Psoas muscle (tissue), 8 donors: ENCODE data around the gene ENKD1. TPM values are rescaled to one million over a fixed set of nuclear protein-coding genes. Genes with fewer than 3 reads are reported as not detected.
A peak's percentile ranks its signal among the peaks of the same experiment; 100 is the strongest.

Experiments
- ATAC-seq, 4 donors: fragments of 200-7000 bp; cut with Tn5 transposase; one replicate each; pipeline ENCODE4 v1.9.1; 2020; ENCODE audit warnings: moderate library complexity in 3 of 4, mild to moderate bottlenecking in 2 of 4
- DNase-seq, 2 donors: peaks; one replicate each; pipeline ENCODE4 v3.0.0-alpha.2; 2020
- H3K27ac ChIP-seq: fragments of 200-600 bp; one replicate; pipeline ENCODE4 v1.8.0; 2022
- H3K27me3 ChIP-seq, 3 donors: fragments of 200-600 bp in 1 of 3; one replicate each; pipeline versions ENCODE4 v1.6.1 to v1.8.0; 2013 to 2022; ENCODE audit warnings: low read length in 2 of 3, mild to moderate bottlenecking in 2 of 3, moderate library complexity in 1 of 3; ENCODE audit not compliant: insufficient read depth in 3 of 3
- H3K36me3 ChIP-seq, 2 donors: fragments of 200-600 bp in 1 of 2; one replicate each; pipeline versions ENCODE4 v1.6.1 to v1.8.0; 2013 to 2022; ENCODE audit warnings: low read depth in 1 of 2, mild to moderate bottlenecking in 1 of 2, moderate library complexity in 1 of 2; ENCODE audit not compliant: insufficient read depth in 1 of 2
- H3K4me1 ChIP-seq: fragments of 200-600 bp; one replicate; pipeline ENCODE4 v1.8.0; 2022
- H3K4me3 ChIP-seq: fragments of 200-600 bp; one replicate; pipeline ENCODE4 v1.8.0; 2022; ENCODE audit warnings: mild to moderate bottlenecking
- H3K9me3 ChIP-seq: fragments of 200-600 bp; one replicate; pipeline ENCODE4 v1.8.0; 2022
- WGBS, 3 donors: extraction: QIAGEN DNeasy Blood & Tissue Kit; methylation state at CpG; one replicate each; pipeline versions ENCODE4 v1.1.6 to v1.1.7; 2013; 5-methylcytosine and 5-hydroxymethylcytosine counted together
- intact Hi-C, 2 donors: fragments of 100-400 bp; cut with DNase I; formaldehyde crosslinking; loops; one replicate each; pipeline versions ENCODE4 v1.11.0 to v1.14.2; 2022
- polyA plus RNA-seq, 3 donors: library from polyadenylated mRNA; stranded (reverse); fragments of 200-250 nt; gene quantifications; one replicate each; pipeline ENCODE4 v1.2.3, GENCODE V29; 2013
- total RNA-seq, 4 donors: library from RNA; stranded (reverse); fragmentation: NEBNext Ultra II Directional in 2 of 4; extraction: Animal tissue kit (Norgen Biotek cat#: 25700) in 2 of 4; gene quantifications; one replicate each; pipeline versions ENCODE4 v1.2.1 to v1.2.4, GENCODE V29; 2021 to 2023
- TF ChIP-seq, protein P1 (sequence below): fragments of 200-600 bp; IDR thresholded peaks from one replicate; pipeline ENCODE4 v1.8.0; 2022; ENCODE audit warnings: antibody characterized with exemption
- donor health status: healthy with polysubstance abuse.
- donor health status: DM: no; HTN: no; CAD: no; lungs with moderate emphysema.
- donor health status: Bipolar disorder and iron deficiency.
- donor health status: healthy.
- donor health status: DM: yes; HTN: yes; CAD: no.
- donor health status: DM: no; HTN: no; CAD: no.
- donor health status: DM: no; HTN: no; CAD: no.
- donor health status: DM: yes; HTN: yes; CAD: no.

The ENKD1 gene
- total and polyA plus RNA-seq, 7 donors = 6.5 to 20.7 (median 7.6) TPM

- Histone ChIP-seq H3K27ac (no peak overlapping the region), H3K36me3 (peaks cover 0 to 28% of the 10 kb centered on the region in 2 donors), H3K4me3 (no peak overlapping the region), H3K4me1 (peaks cover 30% of the 10 kb centered on the region), H3K27me3 (no peaks in the 10 kb centered on the region), H3K9me3 (no peaks in the 10 kb centered on the region)
- 78 to 80% (median 79%) methylated on average over 22 to 25 of the region's 25 CpGs for WGBS, 3 donors
- intact Hi-C loops = no loop called here
- TF ChIP-seq, protein P1, sequence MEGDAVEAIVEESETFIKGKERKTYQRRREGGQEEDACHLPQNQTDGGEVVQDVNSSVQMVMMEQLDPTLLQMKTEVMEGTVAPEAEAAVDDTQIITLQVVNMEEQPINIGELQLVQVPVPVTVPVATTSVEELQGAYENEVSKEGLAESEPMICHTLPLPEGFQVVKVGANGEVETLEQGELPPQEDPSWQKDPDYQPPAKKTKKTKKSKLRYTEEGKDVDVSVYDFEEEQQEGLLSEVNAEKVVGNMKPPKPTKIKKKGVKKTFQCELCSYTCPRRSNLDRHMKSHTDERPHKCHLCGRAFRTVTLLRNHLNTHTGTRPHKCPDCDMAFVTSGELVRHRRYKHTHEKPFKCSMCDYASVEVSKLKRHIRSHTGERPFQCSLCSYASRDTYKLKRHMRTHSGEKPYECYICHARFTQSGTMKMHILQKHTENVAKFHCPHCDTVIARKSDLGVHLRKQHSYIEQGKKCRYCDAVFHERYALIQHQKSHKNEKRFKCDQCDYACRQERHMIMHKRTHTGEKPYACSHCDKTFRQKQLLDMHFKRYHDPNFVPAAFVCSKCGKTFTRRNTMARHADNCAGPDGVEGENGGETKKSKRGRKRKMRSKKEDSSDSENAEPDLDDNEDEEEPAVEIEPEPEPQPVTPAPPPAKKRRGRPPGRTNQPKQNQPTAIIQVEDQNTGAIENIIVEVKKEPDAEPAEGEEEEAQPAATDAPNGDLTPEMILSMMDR = no peak
- ATAC-seq (no peak), DNase-seq (peak in 1 of 2 donors; percentile 58)
Observed at GRCh38 chr16:67663151-67663876, 3.2 kb downstream of the ENKD1 start.

DNA sequence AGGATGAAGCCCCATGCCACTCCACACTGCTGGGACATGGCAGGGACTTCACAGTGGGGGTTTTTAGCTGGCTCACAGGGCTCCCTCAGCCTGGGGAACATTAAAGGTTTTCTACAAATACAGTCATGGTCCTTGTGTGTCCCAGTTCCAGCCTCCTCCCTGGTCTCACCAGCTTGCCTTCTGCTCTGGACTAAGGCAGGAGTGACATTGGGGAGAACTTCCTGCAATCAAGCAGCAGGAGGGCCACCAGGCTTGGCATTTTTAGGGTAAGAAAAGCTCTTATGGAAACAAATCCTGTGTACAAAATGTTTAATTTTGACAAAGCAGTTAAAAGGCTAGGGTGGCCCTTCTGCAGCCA lies 3.9 kb downstream of the ENKD1 start:
- TF ChIP-seq, protein P1 = no peak
- Histone ChIP-seq H3K36me3 (peaks cover 0 to 33% of the 10 kb centered on the region in 2 donors), H3K27ac (no peak overlapping the region), H3K4me3 (no peak overlapping the region), H3K9me3 (no peaks in the 10 kb centered on the region), H3K27me3 (no peaks in the 10 kb centered on the region), H3K4me1 (peaks cover 29% of the 10 kb centered on the region)
- no peak for ATAC-seq
- no peak for DNase-seq
- intact Hi-C loops = no loop called here

- TF ChIP-seq, protein P1 = no peak
- intact Hi-C loops = no loop called here
- H3K27me3 ChIP-seq = no peaks in the 10 kb centered on the region
- H3K4me1 ChIP-seq = peaks cover 24% of the 10 kb centered on the region
- no peak overlapping the region for H3K27ac ChIP-seq
- no peak overlapping the region for H3K4me3 ChIP-seq
- ATAC-seq = no peak
- 90 to 95% (median 94%) methylated on average over 34 of the region's 34 CpGs for WGBS, 3 donors
- peaks cover 0 to 36% of the 10 kb centered on the region in 2 donors for H3K36me3 ChIP-seq
- no peak for DNase-seq
- H3K9me3 ChIP-seq = no peaks in the 10 kb centered on the region
Observed at GRCh38 chr16:67661886-67662652, 4.5 kb downstream of the ENKD1 start.

GRCh38 chr16:67661101-67661761 lies 5.3 kb downstream of the ENKD1 start:
- ATAC-seq (no peak), DNase-seq (no peak)
- TF ChIP-seq, protein P1 = no peak
- intact Hi-C loops = no loop called here
- H3K36me3 ChIP-seq = peaks cover 0 to 36% of the 10 kb centered on the region in 2 donors
- peak overlapping the region; percentile 87 for H3K27ac ChIP-seq
- H3K9me3 ChIP-seq = no peaks in the 10 kb centered on the region
- H3K4me3 ChIP-seq = peak overlapping the region; percentile 91
- H3K4me1 ChIP-seq = peaks cover 21% of the 10 kb centered on the region
- WGBS, 3 donors = 19 to 23% (median 19%) methylated on average over 35 to 39 of the region's 39 CpGs
- H3K27me3 ChIP-seq = no peaks in the 10 kb centered on the region
